Measurements from ENCODE around the gene SPATS2. TPM values are rescaled to one million over a fixed set of nuclear protein-coding genes. Genes with fewer than 3 reads are reported as not detected.

Gene SPATS2
- total and polyA plus RNA-seq, 2 donors (not counting 1 experiment from before 2014, with no cell fraction given): 22.1 to 43.6 TPM

DNA sequence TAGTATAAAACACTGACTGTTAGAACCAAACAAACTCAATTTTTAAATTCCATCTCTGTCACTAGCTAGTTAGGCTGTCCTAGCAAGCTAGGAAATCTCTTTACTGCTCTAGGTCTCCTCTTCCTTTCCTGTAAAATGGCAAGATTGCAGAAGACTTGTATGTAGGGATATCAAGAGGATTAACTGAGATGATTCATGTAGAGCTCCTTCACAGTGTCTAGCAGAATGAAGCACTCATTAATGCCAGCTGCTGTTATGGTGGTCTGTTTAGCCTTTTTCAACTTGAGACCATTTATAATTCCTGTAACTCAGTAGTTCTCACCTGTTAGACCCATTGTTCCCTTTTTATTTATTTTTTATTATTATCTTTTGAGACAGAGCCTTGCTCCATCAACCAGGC is 103.7 kb downstream of the SPATS2 start:
- Histone ChIP-seq H4K20me1 (ENCODE audit: control insufficient read depth, extremely low read depth, insufficient read depth, low read length) (no peaks in the 10 kb centered on the region), H3K4me1 (ENCODE audit: control insufficient read depth, extremely low read depth, insufficient read depth, low read length) (no peaks in the 10 kb centered on the region), H2AFZ (ENCODE audit: low read length) (no peak overlapping the region), H3K36me3 (ENCODE audit: control insufficient read depth, insufficient read depth, low read length) (no peaks in the 10 kb centered on the region), H3K9me3 (ENCODE audit: control insufficient read depth, insufficient read depth, low read depth, low read length) (no peaks in the 10 kb centered on the region), H3K4me3 (replicated peaks in 1 of 4; ENCODE audit: control extremely low read depth in 1 of 4, insufficient read depth in 1 of 4, low read depth in 3 of 4, low read length in 4 of 4) (no peak overlapping the region), H3K9ac (ENCODE audit: insufficient read depth, low read length) (no peak overlapping the region), H3K79me2 (ENCODE audit: control insufficient read depth, insufficient read depth, low read length) (no peaks in the 10 kb centered on the region), H3K27me3 (ENCODE audit: control insufficient read depth, insufficient read depth, low read length) (no peaks in the 10 kb centered on the region), H3K4me2 (ENCODE audit: extremely low read depth, insufficient read depth, low read length) (no peak overlapping the region), H3K27ac (ENCODE audit: insufficient read depth, low read length) (no peak overlapping the region)
- DNase-seq (ENCODE audit: low read depth in 2 of 2): no peak
- TF ChIP-seq EZH2 (IDR thresholded peaks at IDR 0.05; ENCODE audit: low read length, missing control alignments): no peak
- TF ChIP-seq, protein P1, sequence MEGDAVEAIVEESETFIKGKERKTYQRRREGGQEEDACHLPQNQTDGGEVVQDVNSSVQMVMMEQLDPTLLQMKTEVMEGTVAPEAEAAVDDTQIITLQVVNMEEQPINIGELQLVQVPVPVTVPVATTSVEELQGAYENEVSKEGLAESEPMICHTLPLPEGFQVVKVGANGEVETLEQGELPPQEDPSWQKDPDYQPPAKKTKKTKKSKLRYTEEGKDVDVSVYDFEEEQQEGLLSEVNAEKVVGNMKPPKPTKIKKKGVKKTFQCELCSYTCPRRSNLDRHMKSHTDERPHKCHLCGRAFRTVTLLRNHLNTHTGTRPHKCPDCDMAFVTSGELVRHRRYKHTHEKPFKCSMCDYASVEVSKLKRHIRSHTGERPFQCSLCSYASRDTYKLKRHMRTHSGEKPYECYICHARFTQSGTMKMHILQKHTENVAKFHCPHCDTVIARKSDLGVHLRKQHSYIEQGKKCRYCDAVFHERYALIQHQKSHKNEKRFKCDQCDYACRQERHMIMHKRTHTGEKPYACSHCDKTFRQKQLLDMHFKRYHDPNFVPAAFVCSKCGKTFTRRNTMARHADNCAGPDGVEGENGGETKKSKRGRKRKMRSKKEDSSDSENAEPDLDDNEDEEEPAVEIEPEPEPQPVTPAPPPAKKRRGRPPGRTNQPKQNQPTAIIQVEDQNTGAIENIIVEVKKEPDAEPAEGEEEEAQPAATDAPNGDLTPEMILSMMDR (conservative IDR thresholded peaks at IDR 0.05 in 1 of 2, IDR thresholded peaks at IDR 0.05 in 1 of 2; ENCODE audit: low read depth in 1 of 2, low read length in 2 of 2): no peak

GRCh38 chr12:49471557-49471956 is 104.3 kb downstream of the SPATS2 start:
- Histone ChIP-seq H3K4me3 (replicated peaks in 1 of 4; ENCODE audit: control extremely low read depth in 1 of 4, insufficient read depth in 1 of 4, low read depth in 3 of 4, low read length in 4 of 4) (no peak overlapping the region), H3K4me2 (ENCODE audit: extremely low read depth, insufficient read depth, low read length) (no peak overlapping the region)
- TF ChIP-seq, protein P1 (conservative IDR thresholded peaks at IDR 0.05 in 1 of 2, IDR thresholded peaks at IDR 0.05 in 1 of 2; ENCODE audit: low read depth in 1 of 2, low read length in 2 of 2): no peak
- no peak for TF ChIP-seq EZH2 (IDR thresholded peaks at IDR 0.05; ENCODE audit: low read length, missing control alignments)

GRCh38 chr12:49476091-49476490 is 108.8 kb downstream of the SPATS2 start:
- Histone ChIP-seq H3K4me2 (ENCODE audit: extremely low read depth, insufficient read depth, low read length) (no peak overlapping the region), H4K20me1 (ENCODE audit: control insufficient read depth, extremely low read depth, insufficient read depth, low read length) (no peaks in the 10 kb centered on the region), H3K27ac (ENCODE audit: insufficient read depth, low read length) (no peak overlapping the region), H3K9me3 (ENCODE audit: control insufficient read depth, insufficient read depth, low read depth, low read length) (no peaks in the 10 kb centered on the region), H3K36me3 (ENCODE audit: control insufficient read depth, insufficient read depth, low read length) (no peaks in the 10 kb centered on the region), H3K4me3 (replicated peaks in 1 of 4; ENCODE audit: control extremely low read depth in 1 of 4, insufficient read depth in 1 of 4, low read depth in 3 of 4, low read length in 4 of 4) (no peak overlapping the region), H2AFZ (ENCODE audit: low read length) (no peak overlapping the region), H3K4me1 (ENCODE audit: control insufficient read depth, extremely low read depth, insufficient read depth, low read length) (no peaks in the 10 kb centered on the region), H3K9ac (ENCODE audit: insufficient read depth, low read length) (no peak overlapping the region), H3K79me2 (ENCODE audit: control insufficient read depth, insufficient read depth, low read length) (no peaks in the 10 kb centered on the region), H3K27me3 (ENCODE audit: control insufficient read depth, insufficient read depth, low read length) (no peaks in the 10 kb centered on the region)
- TF ChIP-seq, protein P1 (conservative IDR thresholded peaks at IDR 0.05 in 1 of 2, IDR thresholded peaks at IDR 0.05 in 1 of 2; ENCODE audit: low read depth in 1 of 2, low read length in 2 of 2): no peak
- TF ChIP-seq EZH2 (IDR thresholded peaks at IDR 0.05; ENCODE audit: low read length, missing control alignments): no peak
- DNase-seq (ENCODE audit: low read depth in 2 of 2): no peak

More at GRCh38 chr12:49471557-49471956, 104.3 kb downstream of the SPATS2 start:
- no peaks in the 10 kb centered on the region for H3K9me3 ChIP-seq (ENCODE audit: control insufficient read depth, insufficient read depth, low read depth, low read length)
- H3K79me2 ChIP-seq (ENCODE audit: control insufficient read depth, insufficient read depth, low read length): no peaks in the 10 kb centered on the region
- H3K27me3 ChIP-seq (ENCODE audit: control insufficient read depth, insufficient read depth, low read length): no peaks in the 10 kb centered on the region
- DNase-seq (ENCODE audit: low read depth in 2 of 2): no peak
- no peak overlapping the region for H3K27ac ChIP-seq (ENCODE audit: insufficient read depth, low read length)
- H3K4me1 ChIP-seq (ENCODE audit: control insufficient read depth, extremely low read depth, insufficient read depth, low read length): no peaks in the 10 kb centered on the region
- H2AFZ ChIP-seq (ENCODE audit: low read length): no peak overlapping the region
- H4K20me1 ChIP-seq (ENCODE audit: control insufficient read depth, extremely low read depth, insufficient read depth, low read length): no peaks in the 10 kb centered on the region
- no peak overlapping the region for H3K9ac ChIP-seq (ENCODE audit: insufficient read depth, low read length)
- H3K36me3 ChIP-seq (ENCODE audit: control insufficient read depth, insufficient read depth, low read length): no peaks in the 10 kb centered on the region
